Loucy (cell line): Measurements from ENCODE around the gene GRM7.

Source experiments
- H2AFZ ChIP-seq: fragments of 200-600 bp; sonication (generic); 2 replicates; pipeline ENCODE4 v1.6.0; 2016; ENCODE audit warnings: antibody characterized with exemption, mild to moderate bottlenecking, low read length, moderate library complexity
- H3F3A ChIP-seq: fragments of 200-600 bp; 2 replicates; pipeline ENCODE4 v1.6.0; 2016; ENCODE audit warnings: antibody characterized with exemption, low read depth, mild to moderate bottlenecking
- H3K27me3 ChIP-seq: fragments of 200-600 bp; sonication (generic); 2 replicates; pipeline ENCODE4 v1.6.1; 2014; ENCODE audit warnings: low read length, mild to moderate bottlenecking; ENCODE audit not compliant: insufficient read depth, poor library complexity, severe bottlenecking
- H3K36me3 ChIP-seq: fragments of 200-600 bp; sonication (generic); 2 replicates; pipeline ENCODE4 v1.6.1; 2016; ENCODE audit warnings: low read length; ENCODE audit not compliant: insufficient read depth
- H3K4me1 ChIP-seq: fragments of 200-600 bp; sonication (generic); 2 replicates; pipeline ENCODE4 v1.5.1; 2014; ENCODE audit warnings: low read length, mild to moderate bottlenecking; ENCODE audit not compliant: insufficient read depth, poor library complexity, severe bottlenecking
- H3K4me2 ChIP-seq: fragments of 200-600 bp; sonication (generic); 2 replicates; pipeline ENCODE4 v1.6.0; 2014; ENCODE audit warnings: antibody characterized with exemption, low read length, low read depth, mild to moderate bottlenecking; ENCODE audit not compliant: poor library complexity, severe bottlenecking
- H3K4me3 ChIP-seq: fragments of 200-600 bp; sonication (generic); 2 replicates; pipeline ENCODE4 v1.5.1; 2014; ENCODE audit warnings: low read length, mild to moderate bottlenecking, mixed read lengths; ENCODE audit not compliant: poor library complexity, severe bottlenecking
- H3K79me2 ChIP-seq: fragments of 200-600 bp; sonication (generic); 2 replicates; pipeline ENCODE4 v1.6.1; 2014; ENCODE audit warnings: low read length; ENCODE audit not compliant: insufficient read depth
- H3K9ac ChIP-seq: fragments of 200-600 bp; sonication (generic); 2 replicates; pipeline ENCODE4 v1.6.0; 2014; ENCODE audit warnings: mild to moderate bottlenecking, low read depth, low read length, moderate library complexity; ENCODE audit not compliant: poor library complexity, severe bottlenecking
- H3K9me2 ChIP-seq: fragments of 200-600 bp; sonication (generic); replicated peaks from 2 replicates; pipeline ENCODE4 v1.6.1; 2016; ENCODE audit warnings: low read depth, low read length, mixed read lengths
- H3K9me3 ChIP-seq: fragments of 200-600 bp; sonication (generic); 2 replicates; pipeline ENCODE4 v1.6.1; 2014; ENCODE audit warnings: mild to moderate bottlenecking, antibody characterized with exemption, low read length, low read depth; ENCODE audit not compliant: insufficient read depth
- H4K20me1 ChIP-seq: fragments of 200-600 bp; sonication (generic); 2 replicates; pipeline ENCODE4 v1.6.0; 2014; ENCODE audit warnings: antibody characterized with exemption, low read length, mild to moderate bottlenecking; ENCODE audit not compliant: insufficient read depth, poor library complexity, severe bottlenecking
- CTCF ChIP-seq: fragments of 200-600 bp; sonication (generic); conservative IDR thresholded peaks from 2 replicates; pipeline ENCODE4 v1.5.1; 2014; ENCODE audit warnings: mild to moderate bottlenecking, antibody characterized with exemption, low read length
- EZH2phosphoT487 ChIP-seq: fragments of 200-600 bp; IDR thresholded peaks from 2 replicates; pipeline ENCODE4 v1.6.1; 2018; ENCODE audit warnings: antibody characterized with exemption, mild to moderate bottlenecking, moderate library complexity, borderline replicate concordance

GRM7 gene

GRCh38 chr3:7285505-7285904 is 424.6 kb downstream of the GRM7 start:
- H3K79me2 ChIP-seq, result no peaks in the 10 kb centered on the region
- H3F3A ChIP-seq, result peaks cover 4% of the 10 kb centered on the region
- no peak overlapping the region for H3K9ac ChIP-seq
- H3K9me2 ChIP-seq, result no peaks in the 10 kb centered on the region
- H3K36me3 ChIP-seq, result no peaks in the 10 kb centered on the region
- H3K27me3 ChIP-seq, result no peaks in the 10 kb centered on the region
- H3K4me3 ChIP-seq, result no peak overlapping the region
- no peaks in the 10 kb centered on the region for H4K20me1 ChIP-seq
- peaks cover 5% of the 10 kb centered on the region for H3K4me1 ChIP-seq
- no peak overlapping the region for H3K4me2 ChIP-seq
- H2AFZ ChIP-seq, result no peak overlapping the region
- TF ChIP-seq EZH2phosphoT487, result no peak
- TF ChIP-seq CTCF, result peak; percentile 75
- H3K9me3 ChIP-seq, result no peaks in the 10 kb centered on the region

- H3K4me1 ChIP-seq, result peaks cover 23% of the 10 kb centered on the region
These were observed 427.2 kb downstream of the GRM7 start for GRCh38 chr3:7288133-7288532.

GRCh38 chr3:7289121-7289520 is 428.2 kb downstream of the GRM7 start:
- Histone ChIP-seq H2AFZ (no peak overlapping the region), H3K9me2 (no peaks in the 10 kb centered on the region)

More at GRCh38 chr3:7288133-7288532, 427.2 kb downstream of the GRM7 start:
- TF ChIP-seq EZH2phosphoT487 (no peak), CTCF (no peak)
- Histone ChIP-seq H3K27me3 (no peaks in the 10 kb centered on the region), H2AFZ (no peak overlapping the region), H3K36me3 (no peaks in the 10 kb centered on the region), H3K79me2 (no peaks in the 10 kb centered on the region), H3K9me3 (no peaks in the 10 kb centered on the region), H3K9me2 (no peaks in the 10 kb centered on the region), H4K20me1 (no peaks in the 10 kb centered on the region), H3K9ac (no peak overlapping the region), H3F3A (peaks cover 9% of the 10 kb centered on the region), H3K4me3 (no peak overlapping the region), H3K4me2 (no peak overlapping the region)

More at GRCh38 chr3:7289121-7289520, 428.2 kb downstream of the GRM7 start:
- no peak for TF ChIP-seq CTCF
- H3K4me2 ChIP-seq, result no peak overlapping the region
- H3K79me2 ChIP-seq, result no peaks in the 10 kb centered on the region
- no peaks in the 10 kb centered on the region for H3K27me3 ChIP-seq
- peaks cover 9% of the 10 kb centered on the region for H3F3A ChIP-seq
- no peaks in the 10 kb centered on the region for H4K20me1 ChIP-seq
- no peaks in the 10 kb centered on the region for H3K9me3 ChIP-seq
- no peak overlapping the region for H3K4me3 ChIP-seq
- peaks cover 23% of the 10 kb centered on the region for H3K4me1 ChIP-seq
- H3K9ac ChIP-seq, result no peak overlapping the region
- H3K36me3 ChIP-seq, result no peaks in the 10 kb centered on the region
